Gastrocnemius medialis (tissue), 4 donors: ENCODE measurements around the gene KCNK6. TPM values are rescaled to one million over a fixed set of nuclear protein-coding genes. Genes with fewer than 3 reads are reported as not detected.

Source experiments
- ATAC-seq, 2 donors: fragments of 150-250 bp; one replicate each; pipeline ENCODE4 v1.9.1; 2016
- DNase-seq, 2 donors: peaks; one replicate each; pipeline ENCODE4 v3.0.0-alpha.2; 2019
- H3K27ac ChIP-seq, 4 donors: fragments of 200-600 bp; sonication (generic); 1 replicate in 1 of 4; 2 replicates in 3 of 4; pipeline ENCODE4 v1.5.1; 2016 to 2018; ENCODE audit warnings: mild to moderate bottlenecking in 2 of 4, moderate library complexity in 1 of 4
- H3K27me3 ChIP-seq, 3 donors: fragments of 200-600 bp; sonication (generic) in 2 of 3; 1 replicate in 1 of 3; 2 replicates in 2 of 3; pipeline versions ENCODE4 v1.5.1 to v1.6.0; 2016 to 2019; ENCODE audit warnings: mild to moderate bottlenecking in 1 of 3, moderate library complexity in 1 of 3
- H3K36me3 ChIP-seq, 2 donors: fragments of 200-600 bp; sonication (generic) in 1 of 2; one replicate each; pipeline ENCODE4 v1.5.1; 2017 to 2018
- H3K4me1 ChIP-seq, 2 donors: fragments of 200-600 bp; sonication (generic) in 1 of 2; one replicate each; pipeline ENCODE4 v1.5.1; 2016 to 2017; ENCODE audit warnings: mild to moderate bottlenecking in 2 of 2
- H3K4me3 ChIP-seq, 4 donors: fragments of 200-600 bp; sonication (generic) in 3 of 4; 1 replicate in 1 of 4; 2 replicates in 3 of 4; pipeline ENCODE4 v1.5.1; 2016 to 2019; ENCODE audit warnings: mild to moderate bottlenecking in 2 of 4
- H3K9me3 ChIP-seq, 3 donors: fragments of 200-600 bp; sonication (generic) in 2 of 3; 1 replicate in 1 of 3; 2 replicates in 2 of 3; pipeline ENCODE4 v1.5.1; 2016 to 2019
- POLR2A ChIP-seq, 2 donors: fragments of 450-650 bp; IDR thresholded peaks; one replicate each; pipeline ENCODE4 v1.6.1; 2017; ENCODE audit warnings: antibody characterized with exemption in 2 of 2, mild to moderate bottlenecking in 2 of 2, moderate library complexity in 2 of 2
- in situ Hi-C, 4 donors: fragments of 200-750 bp; cut with MboI; loops; one replicate each; pipeline versions ENCODE4 v1.15.0 to v1.8.0; 2017; ENCODE audit warnings: low sequenced_read_pairs in 4 of 4
- intact Hi-C: fragments of 100-400 bp; cut with DNase I; formaldehyde crosslinking; loops from one replicate; pipeline ENCODE4 v1.15.1; 2023; ENCODE audit warnings: low total_unique reads
- total RNA-seq, 4 donors: library from RNA; depleted of rRNA; stranded (reverse); fragments of >200 nt; gene quantifications; one replicate each; pipeline versions ENCODE4 v1.1.0 to v1.2.3, GENCODE V29; 2016
- TF ChIP-seq, protein P1 (sequence below), 5 experiments: fragments of 450-650 bp in 3 of 5; fragments of 200-600 bp in 2 of 5; sonication (generic) in 2 of 5; IDR thresholded peaks in 4 of 5; conservative IDR thresholded peaks in 1 of 5; 1 replicate in 4 of 5; 2 replicates in 1 of 5; pipeline ENCODE4 v1.5.1; 2016 to 2019; ENCODE audit warnings: antibody characterized with exemption in 5 of 5, mild to moderate bottlenecking in 3 of 5, moderate library complexity in 3 of 5

Gene KCNK6
- total RNA-seq, 4 donors from 2014 or later: 0.15 to 0.90 (median 0.41) TPM

- Histone ChIP-seq H3K9me3 (no peaks in the 10 kb centered on the region), H3K27ac (no peak overlapping the region), H3K4me3 (no peak overlapping the region), H3K27me3 (no peaks in the 10 kb centered on the region), H3K36me3 (no peaks in the 10 kb centered on the region), H3K4me1 (no peaks in the 10 kb centered on the region)
- TF ChIP-seq, protein P1, sequence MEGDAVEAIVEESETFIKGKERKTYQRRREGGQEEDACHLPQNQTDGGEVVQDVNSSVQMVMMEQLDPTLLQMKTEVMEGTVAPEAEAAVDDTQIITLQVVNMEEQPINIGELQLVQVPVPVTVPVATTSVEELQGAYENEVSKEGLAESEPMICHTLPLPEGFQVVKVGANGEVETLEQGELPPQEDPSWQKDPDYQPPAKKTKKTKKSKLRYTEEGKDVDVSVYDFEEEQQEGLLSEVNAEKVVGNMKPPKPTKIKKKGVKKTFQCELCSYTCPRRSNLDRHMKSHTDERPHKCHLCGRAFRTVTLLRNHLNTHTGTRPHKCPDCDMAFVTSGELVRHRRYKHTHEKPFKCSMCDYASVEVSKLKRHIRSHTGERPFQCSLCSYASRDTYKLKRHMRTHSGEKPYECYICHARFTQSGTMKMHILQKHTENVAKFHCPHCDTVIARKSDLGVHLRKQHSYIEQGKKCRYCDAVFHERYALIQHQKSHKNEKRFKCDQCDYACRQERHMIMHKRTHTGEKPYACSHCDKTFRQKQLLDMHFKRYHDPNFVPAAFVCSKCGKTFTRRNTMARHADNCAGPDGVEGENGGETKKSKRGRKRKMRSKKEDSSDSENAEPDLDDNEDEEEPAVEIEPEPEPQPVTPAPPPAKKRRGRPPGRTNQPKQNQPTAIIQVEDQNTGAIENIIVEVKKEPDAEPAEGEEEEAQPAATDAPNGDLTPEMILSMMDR (IDR thresholded peaks at IDR 0.05 in 4 of 5, conservative IDR thresholded peaks at IDR 0.05 in 1 of 5): no peak
- no peak for TF ChIP-seq POLR2A (IDR thresholded peaks at IDR 0.05)
- no peak for DNase-seq
- no peak for ATAC-seq
- in situ Hi-C loops (no loop called here), intact Hi-C loops (no loop called here)
These were observed 20.6 kb upstream of the KCNK6 start for GRCh38 chr19:38298821-38299680.

GRCh38 chr19:38303517-38304351 is 15.9 kb upstream of the KCNK6 start, which contains the start of gene C19orf33:
C19orf33 (plus strand) TSS chr19:38304251; CDS start chr19:38304262, 11 bp downstream.
- intact Hi-C loops (no loop called here), in situ Hi-C loops (no loop called here)
- ATAC-seq (no peak), DNase-seq (no peak)
- H3K27me3 ChIP-seq: no peaks in the 10 kb centered on the region
- peaks cover 0 to 21% of the 10 kb centered on the region in 2 donors for H3K36me3 ChIP-seq
- no peaks in the 10 kb centered on the region for H3K9me3 ChIP-seq
- TF ChIP-seq, protein P1 (IDR thresholded peaks at IDR 0.05 in 4 of 5, conservative IDR thresholded peaks at IDR 0.05 in 1 of 5): no peak
- TF ChIP-seq POLR2A (IDR thresholded peaks at IDR 0.05): no peak
- H3K4me3 ChIP-seq: no peak within 1 kb of the TSS
- peak within 1 kb of the TSS in 1 of 4 donors; percentile 31 for H3K27ac ChIP-seq
- no peaks in the 10 kb centered on the region for H3K4me1 ChIP-seq

DNA sequence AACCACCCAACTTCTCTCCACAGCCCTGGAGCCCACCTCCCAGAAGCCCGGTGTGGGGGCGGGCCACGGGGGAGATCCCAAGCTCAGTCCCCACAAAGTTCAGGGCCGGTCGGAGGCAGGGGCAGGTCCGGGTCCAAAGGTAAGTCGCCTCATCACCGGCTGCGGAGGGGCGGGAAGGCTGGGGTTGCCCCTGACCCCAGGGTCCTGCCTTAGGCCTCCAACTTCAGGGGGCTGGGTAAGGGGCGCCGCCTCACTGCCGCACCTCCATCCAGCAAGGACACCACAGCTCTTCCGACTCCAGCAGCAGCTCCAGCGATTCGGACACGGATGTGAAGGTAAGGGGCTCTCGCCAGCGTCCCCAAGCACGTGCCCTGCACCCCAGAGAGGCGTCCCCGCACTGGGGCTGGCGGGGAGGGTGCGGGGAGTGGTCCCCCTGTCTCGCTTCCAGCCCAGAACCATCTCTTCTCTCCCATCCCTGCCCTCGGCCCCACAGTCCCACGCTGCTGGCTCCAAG is 15.2 kb upstream of the KCNK6 start:
- Histone ChIP-seq H3K27me3 (no peaks in the 10 kb centered on the region), H3K4me3 (no peak overlapping the region), H3K4me1 (no peaks in the 10 kb centered on the region), H3K36me3 (peaks cover 0 to 27% of the 10 kb centered on the region in 2 donors), H3K9me3 (no peaks in the 10 kb centered on the region), H3K27ac (peak overlapping the region in 1 of 4 donors; percentile 31)
- TF ChIP-seq POLR2A (IDR thresholded peaks at IDR 0.05): no peak
- TF ChIP-seq, protein P1 (IDR thresholded peaks at IDR 0.05 in 4 of 5, conservative IDR thresholded peaks at IDR 0.05 in 1 of 5): no peak
- intact Hi-C loops (no loop called here), in situ Hi-C loops (no loop called here)
- ATAC-seq: no peak
- no peak for DNase-seq

DNA sequence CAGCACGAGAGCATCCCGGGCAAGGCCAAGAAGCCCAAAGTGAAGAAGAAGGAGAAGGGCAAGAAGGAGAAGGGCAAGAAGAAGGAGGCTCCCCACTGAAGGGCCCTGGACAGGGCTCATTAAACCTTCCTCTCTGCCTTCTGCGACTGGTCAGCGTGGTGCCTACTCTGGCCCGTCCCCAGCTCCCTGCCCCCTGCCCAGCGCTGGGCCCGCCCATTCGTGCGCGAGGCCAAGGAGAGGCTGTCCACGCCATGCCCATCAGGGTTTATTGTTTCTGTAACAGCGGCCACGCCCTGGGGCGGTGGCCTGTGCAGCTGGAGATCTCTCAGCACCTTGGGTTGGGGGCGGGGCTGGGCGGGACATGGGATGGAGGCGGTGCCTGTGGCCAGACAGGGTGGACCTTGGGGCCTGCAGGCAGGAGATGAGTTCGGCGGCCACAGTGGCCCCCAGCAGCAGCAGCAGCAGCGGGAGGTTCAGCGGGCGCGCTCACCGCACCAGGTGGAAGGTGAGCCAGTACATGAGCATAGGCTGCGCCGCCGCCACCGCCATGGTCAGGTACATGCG is 14.7 kb upstream of the KCNK6 start:
- intact Hi-C loops (no loop called here), in situ Hi-C loops (no loop called here)
- DNase-seq (no peak), ATAC-seq (peak; percentile 47 to 48)
- no peak for TF ChIP-seq POLR2A (IDR thresholded peaks at IDR 0.05)
- TF ChIP-seq, protein P1 (IDR thresholded peaks at IDR 0.05 in 4 of 5, conservative IDR thresholded peaks at IDR 0.05 in 1 of 5): no peak
- Histone ChIP-seq H3K27ac (peak overlapping the region in 1 of 4 donors; percentile 31), H3K4me3 (no peak overlapping the region), H3K9me3 (no peaks in the 10 kb centered on the region), H3K4me1 (no peaks in the 10 kb centered on the region), H3K36me3 (peaks cover 0 to 30% of the 10 kb centered on the region in 2 donors), H3K27me3 (no peaks in the 10 kb centered on the region)
